Bronchial epithelial cell (primary cell): Measurements from ENCODE around the gene KIF1C. TPM values are rescaled to one million over a fixed set of nuclear protein-coding genes. Genes with fewer than 3 reads are reported as not detected.

ENCODE experiments used
- DNase-seq: peaks from one replicate; pipeline ENCODE4 v3.0.0-alpha.2; 2010; ENCODE audit warnings: low read depth
- FAIRE-seq: peaks from 2 replicates; lab custom pipeline; 2011; peaks lifted over from hg19 to GRCh38; lab: Jason Lieb, UNC
- H3K27me3 ChIP-seq: 2 replicates; pipeline ENCODE4 v1.5.1; 2011; ENCODE audit warnings: low read length; ENCODE audit not compliant: control insufficient read depth, insufficient read depth
- H3K36me3 ChIP-seq: 2 replicates; pipeline ENCODE4 v1.5.1; 2011; ENCODE audit warnings: low read length; ENCODE audit not compliant: control insufficient read depth, insufficient read depth
- H3K4me3 ChIP-seq: 2 replicates; pipeline ENCODE4 v1.5.1; 2011; ENCODE audit warnings: mild to moderate bottlenecking, low read depth, low read length, control low read depth
- total RNA-seq: library from RNA; depleted of rRNA; stranded (reverse); fragments of >200 nt; gene quantifications from 2 replicates; pipeline ENCODE4 v1.2.1, GENCODE V29; 2014
- TF ChIP-seq, protein P1 (sequence below): IDR thresholded peaks from 2 replicates; pipeline ENCODE4 v1.5.1; 2011; ENCODE audit warnings: mild to moderate bottlenecking, moderate library complexity, low read length, control low read depth, inconsistent platforms; ENCODE audit not compliant: insufficient read depth, severe bottlenecking

The KIF1C gene
- total RNA-seq, 1 donor from 2014 or later, result 89.0 TPM

DNA sequence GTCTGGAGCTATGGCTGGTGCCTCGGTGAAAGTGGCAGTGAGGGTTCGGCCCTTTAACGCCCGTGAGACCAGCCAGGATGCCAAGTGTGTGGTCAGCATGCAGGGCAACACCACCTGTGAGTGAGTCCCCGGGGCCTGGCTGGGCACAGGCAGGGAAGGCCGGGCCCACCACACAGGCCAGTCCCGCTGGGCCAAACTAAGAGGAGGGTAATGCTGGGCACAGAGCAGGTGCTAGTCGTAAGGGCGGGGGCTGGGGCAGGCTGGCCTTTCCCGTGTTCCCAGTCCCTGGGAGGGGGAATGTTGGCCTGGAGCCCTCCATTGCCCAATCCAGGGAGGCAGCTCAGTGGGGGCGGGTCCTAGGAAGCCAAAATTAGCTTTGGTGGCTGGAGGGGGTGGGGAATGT lies 2.5 kb downstream of the KIF1C start:
- DNase-seq (no peak), FAIRE-seq (no peak)
- H3K27me3 ChIP-seq, result no peaks in the 10 kb centered on the region
- no peak overlapping the region for H3K4me3 ChIP-seq
- TF ChIP-seq, protein P1, sequence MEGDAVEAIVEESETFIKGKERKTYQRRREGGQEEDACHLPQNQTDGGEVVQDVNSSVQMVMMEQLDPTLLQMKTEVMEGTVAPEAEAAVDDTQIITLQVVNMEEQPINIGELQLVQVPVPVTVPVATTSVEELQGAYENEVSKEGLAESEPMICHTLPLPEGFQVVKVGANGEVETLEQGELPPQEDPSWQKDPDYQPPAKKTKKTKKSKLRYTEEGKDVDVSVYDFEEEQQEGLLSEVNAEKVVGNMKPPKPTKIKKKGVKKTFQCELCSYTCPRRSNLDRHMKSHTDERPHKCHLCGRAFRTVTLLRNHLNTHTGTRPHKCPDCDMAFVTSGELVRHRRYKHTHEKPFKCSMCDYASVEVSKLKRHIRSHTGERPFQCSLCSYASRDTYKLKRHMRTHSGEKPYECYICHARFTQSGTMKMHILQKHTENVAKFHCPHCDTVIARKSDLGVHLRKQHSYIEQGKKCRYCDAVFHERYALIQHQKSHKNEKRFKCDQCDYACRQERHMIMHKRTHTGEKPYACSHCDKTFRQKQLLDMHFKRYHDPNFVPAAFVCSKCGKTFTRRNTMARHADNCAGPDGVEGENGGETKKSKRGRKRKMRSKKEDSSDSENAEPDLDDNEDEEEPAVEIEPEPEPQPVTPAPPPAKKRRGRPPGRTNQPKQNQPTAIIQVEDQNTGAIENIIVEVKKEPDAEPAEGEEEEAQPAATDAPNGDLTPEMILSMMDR, result no peak
- H3K36me3 ChIP-seq, result peaks cover 38% of the 10 kb centered on the region

- TF ChIP-seq, protein P1, result no peak
- H3K4me3 ChIP-seq, result no peak overlapping the region
- no peaks in the 10 kb centered on the region for H3K27me3 ChIP-seq
- peaks cover 51% of the 10 kb centered on the region for H3K36me3 ChIP-seq
- DNase-seq (no peak), FAIRE-seq (peak; percentile 77)
Observed at GRCh38 chr17:5002121-5002788, 4.5 kb downstream of the KIF1C start.

DNA sequence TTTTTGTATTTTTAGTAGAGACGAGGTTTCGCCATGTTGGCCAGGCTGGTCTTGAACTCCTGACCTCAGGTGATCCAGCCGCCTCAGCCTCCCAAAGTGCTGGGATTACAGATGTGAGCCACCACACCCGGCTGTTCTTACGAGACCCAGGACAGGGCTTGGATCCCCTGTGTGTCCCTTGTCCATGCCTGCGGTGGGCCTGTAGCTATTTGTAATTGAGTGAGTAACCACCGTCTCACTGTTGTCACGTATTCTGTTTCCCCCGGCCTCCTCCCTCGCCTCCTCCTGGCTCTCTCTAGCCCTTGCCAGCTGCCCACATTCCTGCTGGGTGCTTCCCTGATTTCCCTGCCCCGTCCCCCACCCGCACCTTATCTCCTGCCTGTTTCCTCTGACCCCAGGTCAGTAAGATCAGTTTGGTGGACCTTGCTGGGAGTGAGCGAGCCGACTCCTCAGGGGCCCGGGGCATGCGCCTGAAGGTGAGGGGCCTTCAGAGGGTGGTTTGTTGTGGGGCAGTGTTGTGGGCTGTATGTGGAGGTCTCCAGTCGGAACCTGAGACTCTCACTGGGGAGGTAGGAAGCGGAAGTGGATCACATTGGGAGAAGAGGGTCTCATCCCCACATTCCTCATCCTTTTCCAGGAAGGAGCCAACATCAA lies 5.6 kb downstream of the KIF1C start:
- peaks cover 60% of the 10 kb centered on the region for H3K36me3 ChIP-seq
- no peak overlapping the region for H3K4me3 ChIP-seq
- DNase-seq, result no peak
- FAIRE-seq, result no peak
- TF ChIP-seq, protein P1, result no peak
- H3K27me3 ChIP-seq, result no peaks in the 10 kb centered on the region

GRCh38 chr17:5011928-5012327 lies 14.2 kb downstream of the KIF1C start:
- TF ChIP-seq, protein P1, result no peak

DNA sequence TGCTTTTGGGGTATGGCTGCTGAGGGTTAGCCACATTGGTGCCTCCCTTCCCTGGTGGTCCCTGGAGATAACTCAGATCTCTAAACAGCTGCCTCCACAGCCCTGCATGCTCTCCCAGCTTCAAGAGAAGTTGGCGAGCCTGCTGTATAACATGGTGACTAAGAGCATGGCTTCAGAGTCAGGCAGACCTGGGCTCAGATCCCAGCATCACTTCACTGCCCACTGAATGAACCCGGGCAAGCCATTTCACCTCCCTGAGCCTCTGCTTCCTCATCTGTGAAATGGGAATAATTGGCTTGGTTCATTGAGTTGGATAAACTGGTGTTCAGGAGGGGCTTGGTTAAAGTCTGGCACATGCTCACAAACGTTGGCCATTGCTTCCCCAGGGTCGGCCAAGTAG lies 16.6 kb downstream of the KIF1C start:
- TF ChIP-seq, protein P1, result no peak
- Histone ChIP-seq H3K4me3 (no peak overlapping the region), H3K36me3 (peaks cover 31% of the 10 kb centered on the region), H3K27me3 (no peaks in the 10 kb centered on the region)
- FAIRE-seq, result no peak
- DNase-seq, result no peak

More at GRCh38 chr17:5011928-5012327, 14.2 kb downstream of the KIF1C start:
- peak; percentile 65 for DNase-seq
- Histone ChIP-seq H3K4me3 (no peak overlapping the region), H3K27me3 (no peaks in the 10 kb centered on the region), H3K36me3 (peaks cover 39% of the 10 kb centered on the region)
- FAIRE-seq, result no peak

GRCh38 chr17:5019475-5019956 lies 21.8 kb downstream of the KIF1C start:
- Histone ChIP-seq H3K27me3 (no peaks in the 10 kb centered on the region), H3K36me3 (peaks cover 47% of the 10 kb centered on the region), H3K4me3 (no peak overlapping the region)
- DNase-seq (no peak), FAIRE-seq (no peak)
- TF ChIP-seq, protein P1, result no peak
